GM18519 (cell line): ENCODE results near the gene IGFLR1.

ENCODE experiments used
- ATAC-seq: cut with Tn5 transposase; IDR thresholded peaks from one replicate; pipeline ENCODE4 v1.9.1; 2021; ENCODE audit warnings: mild to moderate bottlenecking, moderate library complexity; ENCODE audit not compliant: unreplicated experiment, low FRiP score

IGFLR1 gene

GRCh38 chr19:35756377-35757230 is 14.4 kb upstream of the IGFLR1 start, which contains the start of gene HSPB6:
Gene HSPB6 (minus strand): TSS chr19:35757029. CDS start chr19:35757008, 21 bp downstream.
- no peak for ATAC-seq

DNA sequence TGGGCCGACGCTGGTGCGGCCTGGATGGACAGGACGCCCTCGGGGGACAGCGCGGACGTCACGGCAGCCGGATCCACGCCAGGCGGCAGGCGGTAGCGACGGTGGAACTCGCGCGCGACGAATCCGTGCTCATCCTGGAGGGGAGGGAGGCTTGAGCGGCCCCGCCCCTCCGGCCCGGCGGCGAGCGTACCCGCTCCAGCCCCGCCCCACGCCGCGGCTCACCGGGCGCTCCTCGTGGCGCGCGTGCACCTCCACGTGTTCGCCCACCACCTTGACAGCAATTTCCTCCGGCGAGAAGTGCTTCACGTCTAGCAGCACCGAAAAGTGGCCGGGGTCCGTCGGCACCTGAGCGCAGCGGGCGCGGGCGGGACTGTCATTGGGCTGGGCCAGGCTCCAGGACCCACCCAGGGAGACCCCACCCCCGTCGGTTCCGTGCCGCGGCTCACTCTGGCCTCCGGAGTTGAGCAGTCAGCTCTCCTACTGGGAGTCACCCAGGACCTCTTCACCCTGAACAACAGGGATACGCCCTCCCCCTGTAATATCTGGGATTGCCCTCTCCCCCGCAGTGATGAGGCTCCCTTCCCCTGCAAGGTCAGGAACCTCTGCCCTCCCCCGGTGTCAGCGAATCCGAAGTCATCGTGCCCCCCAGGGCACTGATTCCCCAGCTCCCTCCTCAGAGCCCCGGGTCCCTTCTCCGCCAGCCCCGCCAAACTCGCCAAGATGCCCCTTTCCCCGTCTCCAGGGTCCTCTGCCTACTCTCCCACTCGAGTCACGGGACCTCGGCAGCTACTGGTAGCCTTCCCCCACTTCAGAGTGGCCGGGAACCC is 13.5 kb upstream of the IGFLR1 start:
- no peak for ATAC-seq

DNA sequence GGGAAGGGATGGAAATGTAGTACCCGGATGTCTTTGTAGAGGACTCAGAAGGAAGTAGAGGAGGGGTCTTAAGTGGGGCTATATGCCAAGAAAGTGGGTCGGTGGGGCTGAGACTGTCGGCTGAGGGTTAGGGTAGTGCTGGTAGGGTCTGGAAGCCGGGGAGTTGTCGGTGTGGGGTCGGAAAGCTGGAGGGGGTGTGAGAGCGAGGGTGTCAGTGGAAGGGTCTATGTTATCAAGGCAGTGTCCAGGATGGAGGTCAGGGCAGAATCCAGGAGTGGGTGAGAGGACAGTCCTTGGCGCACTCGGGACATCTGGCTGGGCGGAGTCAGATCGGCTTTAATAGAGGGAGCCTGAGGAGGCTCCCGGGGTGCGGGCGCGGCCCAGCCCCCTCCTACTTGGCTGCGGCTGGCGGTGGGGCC is 12.9 kb upstream of the IGFLR1 start:
- ATAC-seq: no peak

- no peak for ATAC-seq
Observed at GRCh38 chr19:35754370-35755130, 12.3 kb upstream of the IGFLR1 start.

GRCh38 chr19:35753634-35754369 is 11.6 kb upstream of the IGFLR1 start:
- ATAC-seq: no peak

GRCh38 chr19:35752746-35753350 is 10.6 kb upstream of the IGFLR1 start:
- ATAC-seq: no peak

DNA sequence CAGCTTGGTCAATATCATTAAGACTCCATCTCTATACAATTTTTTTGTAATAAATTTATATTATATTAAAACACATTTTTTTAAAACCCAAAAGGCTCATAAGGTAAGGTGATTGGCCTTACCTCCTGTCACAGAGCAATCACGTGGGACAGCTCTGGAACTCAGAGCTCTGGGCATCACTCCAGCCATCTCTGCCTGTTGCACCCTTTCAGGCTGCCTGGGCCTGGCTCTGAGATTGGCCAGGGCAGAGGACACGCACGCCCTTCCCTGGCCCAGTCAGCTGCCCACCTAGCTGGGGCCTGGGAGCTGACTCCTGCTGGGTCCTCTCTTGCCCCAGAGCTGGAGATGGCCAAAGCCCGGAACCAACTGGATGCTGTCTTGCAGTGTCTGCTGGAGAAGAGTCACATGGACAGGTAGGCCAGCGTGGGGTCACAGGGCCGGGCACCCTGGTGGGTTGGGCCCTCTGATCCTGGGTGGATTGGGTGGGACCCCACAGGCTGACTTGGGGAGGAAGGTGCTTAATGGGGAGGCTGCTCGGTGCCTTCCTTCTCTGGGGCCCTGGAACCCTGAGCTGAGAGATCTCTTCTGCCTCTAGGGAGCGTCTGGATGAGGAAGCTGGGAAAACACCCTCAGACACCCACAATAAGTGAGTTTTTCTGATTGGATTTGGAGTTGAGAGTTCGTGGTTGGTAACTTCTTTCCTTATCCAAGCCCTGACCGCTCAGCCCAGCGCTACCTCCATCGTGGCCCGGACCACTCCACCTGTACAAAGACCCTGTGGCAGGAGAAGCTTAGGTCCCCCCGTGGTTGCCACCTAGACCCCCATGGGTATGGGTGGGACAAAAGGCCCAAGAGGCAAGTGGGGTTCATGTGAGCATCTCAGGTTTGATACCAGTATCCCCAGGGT is 9.8 kb upstream of the IGFLR1 start:
- ATAC-seq: no peak

GRCh38 chr19:35750167-35750566 is 7.9 kb upstream of the IGFLR1 start:
- ATAC-seq: no peak

DNA sequence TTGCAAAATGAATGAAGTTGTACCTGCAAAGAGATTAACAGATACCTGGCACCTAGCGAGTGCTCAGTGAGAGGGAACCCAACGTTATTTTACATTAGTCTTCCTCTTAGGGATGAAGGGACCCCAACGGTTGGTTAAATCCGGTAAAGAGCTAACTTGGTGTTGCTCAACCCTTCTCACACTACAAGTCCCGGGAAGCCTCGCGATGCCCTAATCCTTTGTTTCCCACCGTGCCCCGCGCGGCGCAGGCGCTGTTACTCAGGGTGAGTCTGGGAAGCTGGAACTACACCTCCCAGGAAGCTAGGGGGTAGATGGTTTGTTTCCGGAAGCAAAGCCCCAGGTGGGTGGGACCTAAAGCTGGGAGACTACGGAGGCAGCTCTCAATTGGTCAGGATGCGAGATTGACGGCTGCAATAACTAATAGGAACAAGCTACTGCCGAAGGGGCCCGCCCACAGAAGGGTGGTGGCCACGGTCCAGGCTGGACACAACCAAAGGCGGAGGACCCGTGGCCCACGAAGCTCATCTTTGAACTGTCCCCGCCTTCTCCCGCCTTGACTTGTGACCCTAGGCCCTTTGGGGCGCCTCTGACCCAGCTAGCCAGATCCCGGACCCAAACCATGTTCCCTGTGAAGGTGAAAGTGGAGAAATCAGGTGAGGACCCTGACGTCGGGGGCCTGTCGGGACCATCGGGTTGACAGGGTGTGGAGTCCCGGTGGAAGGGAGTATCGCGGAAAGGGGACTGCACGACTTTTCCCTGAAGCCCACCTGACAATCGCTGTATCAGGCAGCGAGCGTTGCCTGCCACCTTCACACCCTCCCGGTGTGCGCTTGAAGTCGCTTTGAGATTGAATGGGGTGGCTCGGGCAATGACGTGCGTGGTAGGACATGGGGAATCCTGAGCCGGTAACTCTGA is 6.1 kb upstream of the IGFLR1 start, which contains the start of gene LIN37:
TSS of gene LIN37 (plus strand) at position 471 of the 915 bp plus-strand sequence. CDS start at position 620, 149 bp downstream.
- peak; percentile 54 for ATAC-seq

- ATAC-seq: no peak
Observed at GRCh38 chr19:35746531-35746930, 4.3 kb upstream of the IGFLR1 start.

GRCh38 chr19:35746087-35746462 is 3.8 kb upstream of the IGFLR1 start:
- no peak for ATAC-seq

GRCh38 chr19:35745328-35746086 is 3.3 kb upstream of the IGFLR1 start, which contains the start of the genes PSENEN and U2AF1L4:
Gene PSENEN (plus strand): TSS chr19:35745651. CDS start chr19:35745931, 280 bp downstream.
Gene U2AF1L4 (minus strand): TSS chr19:35745418. CDS start chr19:35745391, 27 bp downstream.
- ATAC-seq: peak; percentile 31

DNA sequence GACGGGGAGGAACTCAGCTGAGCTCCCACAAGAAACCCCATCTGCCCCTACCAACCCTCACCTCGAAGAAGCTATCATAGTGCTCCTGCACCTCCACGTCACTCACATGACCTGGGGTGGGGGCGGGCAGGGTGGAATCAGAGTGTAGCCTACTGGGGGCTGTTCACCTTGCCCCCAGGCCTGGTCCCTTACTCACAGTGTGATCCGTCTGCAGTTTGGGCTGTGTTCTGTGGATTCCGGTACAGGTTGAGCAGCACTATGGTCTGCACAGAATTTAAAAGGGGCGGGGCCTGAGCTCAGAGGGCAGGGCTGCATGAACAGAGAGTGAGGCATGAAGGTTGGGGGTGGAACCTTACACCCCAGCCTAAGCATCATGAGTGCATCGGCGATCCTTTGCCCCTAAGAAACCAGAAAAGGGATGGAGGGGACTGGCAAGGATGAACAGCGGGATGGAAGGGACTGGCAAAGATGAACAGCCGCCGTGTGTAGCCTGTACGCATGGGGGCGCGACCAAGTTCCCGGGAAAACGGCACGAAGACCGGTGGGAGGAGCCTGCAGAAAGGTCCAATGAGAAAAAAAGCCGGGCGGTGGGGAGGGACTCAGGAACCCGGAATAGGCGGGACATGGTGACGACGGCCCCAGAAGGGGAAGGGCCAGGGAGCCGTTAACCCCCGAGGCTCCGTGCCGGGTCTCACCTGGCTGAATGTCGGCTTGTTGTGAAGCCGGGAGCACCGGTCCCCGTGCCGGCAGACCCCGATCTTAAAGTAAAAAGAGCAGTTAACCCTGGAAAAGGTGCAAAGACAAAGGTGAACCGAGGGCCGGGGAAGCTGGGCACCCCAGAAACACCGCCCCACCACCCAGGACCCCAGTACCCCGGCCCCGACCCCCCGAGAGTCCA is 2.4 kb upstream of the IGFLR1 start:
- ATAC-seq: no peak

DNA sequence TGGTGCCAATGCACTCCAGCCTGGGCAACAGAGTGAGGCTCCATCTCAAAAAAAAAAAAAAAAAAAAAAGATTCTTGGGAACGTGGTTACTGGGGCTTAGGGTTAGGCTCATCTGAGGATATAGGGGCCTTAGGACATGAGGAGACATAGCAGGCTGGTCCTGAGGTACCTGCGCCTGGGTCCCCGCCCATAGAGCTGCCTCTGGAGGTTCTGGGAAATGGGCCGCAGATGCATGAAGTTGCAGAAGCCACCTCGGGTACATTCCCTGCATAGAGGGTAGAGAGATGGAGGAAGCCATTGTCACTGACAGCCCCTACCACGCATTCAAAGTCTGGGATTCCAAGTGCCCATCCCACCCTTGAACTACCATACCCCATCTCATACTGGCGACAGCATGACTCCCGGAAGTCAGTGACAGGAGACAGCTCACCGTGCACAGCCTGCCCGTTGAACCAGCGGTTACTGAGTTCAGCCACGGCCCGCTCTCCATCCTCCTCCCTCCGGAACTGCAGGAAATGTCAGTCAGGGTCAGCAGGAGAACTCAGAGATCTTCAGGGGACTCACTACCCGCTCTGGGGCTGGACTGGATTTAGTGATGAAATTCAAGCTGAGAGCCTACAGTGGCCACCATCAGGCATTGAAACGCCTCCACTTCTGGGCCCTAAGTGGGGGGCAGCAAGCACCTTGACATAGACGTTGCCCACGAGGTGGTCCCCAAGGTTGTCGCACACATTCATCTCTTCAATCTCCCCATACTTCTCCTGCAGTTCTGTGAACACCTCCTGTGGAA is 1.6 kb upstream of the IGFLR1 start:
- ATAC-seq: no peak

- ATAC-seq: no peak
Observed at GRCh38 chr19:35741203-35741515, 1.1 kb downstream of the IGFLR1 start.
